Retinal pigment epithelial cell (primary cell): Measurements from ENCODE around the gene AIFM2.
"Not testable (repeated sequence)": the region's sequence is repeated elsewhere in the genome, so short reads cannot be mapped to it uniquely, and the experiment has no call there.

ENCODE experiments used
- DNase-seq: peaks from one replicate; pipeline ENCODE4 v3.0.0-alpha.2; 2010; ENCODE audit warnings: low read depth
- H3K4me3 ChIP-seq: 2 replicates; pipeline ENCODE4 v1.5.1; 2011; ENCODE audit warnings: mild to moderate bottlenecking, low read length, control low read depth, moderate library complexity
- CTCF ChIP-seq: conservative IDR thresholded peaks from 2 replicates; pipeline ENCODE4 v1.5.1; 2011; ENCODE audit warnings: low read depth, low read length, control low read depth, inconsistent platforms

The AIFM2 gene

GRCh38 chr10:70130878-70131559 lies 1.6 kb downstream of the AIFM2 start:
- no peak for TF ChIP-seq CTCF
- H3K4me3 ChIP-seq: no peak overlapping the region
- DNase-seq: no peak

- no peak for DNase-seq
- H3K4me3 ChIP-seq: no peak overlapping the region
- no peak for TF ChIP-seq CTCF
Observed at GRCh38 chr10:70126700-70127395, 5.8 kb downstream of the AIFM2 start.

- no peak for TF ChIP-seq CTCF
- DNase-seq: no peak
- H3K4me3 ChIP-seq: no peak overlapping the region
Observed at GRCh38 chr10:70125918-70126552, 6.6 kb downstream of the AIFM2 start.

- DNase-seq: no peak
- no peak for TF ChIP-seq CTCF
- no peak overlapping the region for H3K4me3 ChIP-seq
Observed at GRCh38 chr10:70124918-70125317, 7.7 kb downstream of the AIFM2 start.

GRCh38 chr10:70124415-70124814 lies 8.2 kb downstream of the AIFM2 start:
- H3K4me3 ChIP-seq: no peak overlapping the region
- DNase-seq: no peak
- no peak for TF ChIP-seq CTCF

GRCh38 chr10:70123817-70124216 lies 8.8 kb downstream of the AIFM2 start:
- no peak for TF ChIP-seq CTCF
- no peak overlapping the region for H3K4me3 ChIP-seq
- DNase-seq: no peak

DNA sequence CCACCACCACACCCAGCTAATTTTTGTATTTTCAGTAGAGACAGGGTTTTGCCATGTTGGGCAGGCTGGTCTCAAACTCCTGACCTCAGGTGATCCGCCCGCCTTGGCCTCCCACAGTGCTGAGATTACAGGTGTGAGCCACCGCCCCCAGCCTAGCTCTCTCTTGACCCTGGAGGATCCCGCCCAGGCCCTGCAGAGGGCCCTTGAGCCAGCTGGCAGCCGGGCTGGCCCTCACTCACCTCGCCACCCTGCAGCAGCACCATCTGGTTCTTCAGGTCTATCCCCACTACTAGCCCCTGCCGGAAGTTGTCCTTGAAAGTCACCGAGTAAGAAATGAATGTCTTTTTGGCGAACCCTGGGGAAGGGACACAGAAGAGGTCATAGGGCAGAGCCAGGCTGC lies 9.5 kb downstream of the AIFM2 start:
- not testable (repeated sequence) for DNase-seq, H3K4me3 ChIP-seq
